ENCODE data around the gene MYO9B.
A peak's percentile ranks its signal among the peaks of the same experiment; 100 is the strongest.
"Not testable (repeated sequence)": the region's sequence is repeated elsewhere in the genome, so short reads cannot be mapped to it uniquely, and the experiment has no call there.

Gene MYO9B

DNA sequence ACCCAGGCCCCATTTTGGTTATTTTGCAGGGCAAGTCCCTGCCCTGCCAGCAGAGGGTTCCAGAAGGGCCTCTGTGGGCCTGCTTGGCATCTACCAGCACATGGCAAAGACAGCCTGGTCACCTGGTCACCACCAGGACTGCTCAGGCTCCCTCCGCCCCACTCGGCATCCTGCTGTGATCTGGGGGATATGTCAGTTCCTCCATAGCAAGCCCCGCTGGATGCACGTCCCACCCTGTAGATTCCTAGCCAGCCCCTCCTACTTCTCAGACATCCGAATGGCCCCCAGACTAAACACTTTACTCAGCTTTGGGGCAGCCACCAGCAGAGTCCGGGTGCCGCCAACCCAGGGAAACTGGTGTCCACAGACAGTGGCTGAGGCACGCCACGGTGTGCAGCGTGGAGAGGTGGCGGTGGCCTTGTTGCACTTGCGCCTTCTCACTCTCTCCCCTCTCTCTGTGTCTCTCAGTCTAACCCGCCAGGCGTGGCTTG, 107.7 kb downstream of the MYO9B start:
- DNase-seq = no peak

DNA sequence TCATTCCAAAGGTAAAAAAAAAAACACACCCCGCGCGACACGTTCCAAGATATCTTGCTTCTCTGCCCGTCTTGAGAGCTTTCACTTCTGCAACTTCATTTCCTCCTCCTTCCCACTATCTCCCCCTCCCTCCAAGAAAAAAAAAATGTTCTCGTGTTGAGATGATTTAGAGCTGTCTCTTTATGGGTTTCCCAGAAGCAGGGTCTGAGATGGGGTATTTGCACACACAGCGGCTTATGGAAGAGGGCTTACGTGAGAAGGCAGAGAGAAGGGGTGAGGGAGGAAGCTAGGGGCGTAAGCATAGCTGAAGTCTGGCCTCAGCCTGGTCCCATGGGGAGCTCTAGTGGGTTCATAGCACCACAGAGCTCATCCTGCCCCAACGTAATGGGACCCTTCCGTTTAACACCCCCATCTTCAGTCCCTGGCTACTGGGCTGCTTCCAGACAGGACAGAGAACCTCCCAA, 108.3 kb downstream of the MYO9B start:
- DNase-seq = peak in 1 of 2 donors; percentile 23

DNA sequence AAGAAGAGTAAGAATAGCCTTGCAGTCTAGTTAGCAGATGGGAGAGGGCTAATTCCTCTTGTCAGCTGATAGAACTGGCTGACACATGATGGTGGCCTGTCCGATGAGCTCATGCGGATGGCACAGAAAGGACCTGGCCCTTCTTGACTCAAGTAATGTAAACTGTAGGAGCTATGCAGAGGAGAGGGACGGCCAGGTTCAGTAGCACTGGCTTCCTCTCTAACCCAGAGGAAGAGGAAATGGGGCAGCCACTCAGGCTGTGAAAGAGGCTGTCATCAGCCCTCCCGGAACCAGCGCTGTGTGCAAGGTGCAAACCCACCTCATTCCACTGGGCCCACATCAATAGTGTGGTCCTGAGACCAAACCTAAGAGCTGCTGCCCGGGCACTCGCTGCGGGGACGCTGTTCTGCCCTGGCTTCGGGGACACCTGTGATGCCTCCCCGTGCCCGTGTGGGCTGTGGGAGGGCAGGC, 108.8 kb downstream of the MYO9B start:
- DNase-seq = peak; percentile 34 to 37

DNA sequence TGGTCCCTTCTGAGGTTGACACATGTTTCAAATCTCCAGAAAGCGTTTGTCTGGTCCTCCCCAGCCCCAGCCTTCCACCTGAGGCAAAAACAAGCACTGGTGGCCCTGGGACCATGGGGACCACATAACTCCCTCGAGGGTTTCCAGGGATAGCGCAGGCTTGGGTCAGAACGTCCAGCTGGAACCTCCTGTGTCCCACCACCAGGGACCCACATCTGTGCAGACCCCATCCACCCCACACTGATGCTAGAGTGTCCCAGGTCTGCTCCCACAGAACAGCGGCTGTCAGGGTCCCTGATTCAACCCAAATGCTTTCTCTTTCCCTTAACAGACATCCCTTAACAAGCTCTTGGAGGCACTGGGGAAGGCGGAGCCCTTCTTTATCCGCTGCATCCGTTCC, 110.0 kb downstream of the MYO9B start:
- no peak for DNase-seq

DNA sequence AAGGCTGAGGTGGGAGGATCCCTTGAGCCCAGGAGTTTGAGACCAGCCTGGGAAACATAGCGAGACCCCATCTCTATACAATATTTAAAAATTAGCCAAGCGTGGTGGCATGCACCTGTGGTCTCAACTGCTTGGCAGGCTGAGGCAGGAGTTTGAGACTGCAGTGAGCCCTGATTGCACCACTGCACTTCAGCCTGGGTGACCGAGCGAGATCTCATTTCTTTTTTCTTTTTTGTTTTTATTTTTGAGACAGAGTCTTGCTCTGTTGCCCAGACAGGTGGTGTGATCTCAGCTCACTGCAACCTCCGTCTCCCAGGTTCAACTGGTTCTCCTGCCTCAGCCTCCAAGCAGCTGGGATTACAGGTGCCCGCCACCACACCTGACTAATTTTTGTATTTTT, 116.2 kb downstream of the MYO9B start:
- not testable (repeated sequence) for DNase-seq

DNA sequence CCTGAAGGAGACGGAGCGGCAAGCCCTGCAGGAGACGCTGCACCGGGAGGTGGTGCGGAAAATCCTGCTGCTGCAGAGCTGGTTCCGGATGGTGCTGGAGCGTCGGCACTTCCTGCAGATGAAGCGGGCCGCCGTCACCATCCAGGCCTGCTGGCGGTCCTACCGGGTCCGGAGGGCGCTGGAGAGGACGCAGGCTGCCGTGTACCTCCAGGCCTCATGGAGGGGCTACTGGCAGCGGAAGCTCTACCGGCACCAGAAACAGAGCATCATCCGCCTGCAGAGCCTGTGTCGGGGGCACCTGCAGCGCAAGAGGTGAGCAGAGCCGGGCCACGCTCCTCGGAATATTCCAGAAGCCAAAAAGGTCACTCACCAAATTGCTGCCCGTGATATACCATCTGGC, 117.2 kb downstream of the MYO9B start:
- no peak for DNase-seq

DNA sequence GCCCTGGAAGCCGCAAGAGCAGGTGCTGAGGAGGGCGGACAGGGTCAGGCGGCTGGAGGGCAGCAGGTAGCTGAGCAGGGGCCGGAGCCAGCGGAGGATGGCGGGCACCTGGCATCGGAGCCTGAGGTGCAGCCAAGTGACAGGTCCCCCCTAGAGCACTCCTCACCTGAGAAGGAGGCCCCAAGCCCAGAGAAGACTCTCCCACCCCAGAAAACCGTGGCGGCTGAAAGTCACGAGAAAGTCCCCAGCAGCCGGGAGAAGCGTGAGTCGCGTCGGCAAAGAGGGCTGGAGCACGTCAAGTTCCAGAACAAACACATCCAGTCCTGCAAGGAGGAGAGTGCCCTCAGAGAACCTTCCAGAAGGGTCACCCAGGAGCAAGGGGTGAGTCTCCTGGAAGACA, 119.0 kb downstream of the MYO9B start:
- DNase-seq = no peak

DNA sequence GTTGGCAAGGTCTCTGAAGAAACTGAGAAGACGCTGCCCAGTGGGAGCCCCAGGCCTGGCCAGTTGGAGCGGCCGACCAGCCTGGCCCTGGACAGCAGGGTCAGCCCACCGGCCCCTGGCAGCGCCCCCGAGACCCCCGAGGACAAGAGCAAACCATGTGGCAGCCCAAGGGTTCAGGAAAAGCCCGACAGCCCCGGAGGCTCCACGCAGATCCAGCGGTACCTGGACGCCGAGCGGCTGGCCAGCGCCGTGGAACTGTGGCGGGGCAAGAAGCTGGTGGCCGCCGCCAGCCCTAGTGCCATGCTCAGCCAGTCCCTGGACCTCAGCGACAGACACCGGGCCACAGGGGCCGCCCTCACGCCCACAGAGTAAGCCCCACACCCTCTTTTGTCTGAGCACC, 119.5 kb downstream of the MYO9B start:
- DNase-seq = no peak

DNA sequence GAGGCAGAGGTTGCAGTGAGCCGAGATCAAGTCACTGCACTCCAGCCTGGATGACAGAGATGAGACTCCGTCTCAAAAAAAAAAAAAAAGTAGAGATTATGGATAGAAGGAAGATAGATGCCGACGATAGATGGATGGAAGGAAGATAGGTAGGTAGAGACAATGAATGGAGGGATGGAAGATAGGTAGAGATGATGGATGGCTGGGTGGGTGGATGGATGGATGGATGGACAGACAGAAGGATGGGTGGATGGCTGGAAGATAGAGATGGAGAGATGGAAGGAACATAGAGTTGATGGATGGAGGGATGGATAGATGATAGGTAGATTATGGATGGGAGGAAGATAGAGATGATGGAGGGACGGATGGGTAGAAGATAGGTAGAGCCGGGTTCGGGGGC, 121.0 kb downstream of the MYO9B start:
- DNase-seq = no peak

DNA sequence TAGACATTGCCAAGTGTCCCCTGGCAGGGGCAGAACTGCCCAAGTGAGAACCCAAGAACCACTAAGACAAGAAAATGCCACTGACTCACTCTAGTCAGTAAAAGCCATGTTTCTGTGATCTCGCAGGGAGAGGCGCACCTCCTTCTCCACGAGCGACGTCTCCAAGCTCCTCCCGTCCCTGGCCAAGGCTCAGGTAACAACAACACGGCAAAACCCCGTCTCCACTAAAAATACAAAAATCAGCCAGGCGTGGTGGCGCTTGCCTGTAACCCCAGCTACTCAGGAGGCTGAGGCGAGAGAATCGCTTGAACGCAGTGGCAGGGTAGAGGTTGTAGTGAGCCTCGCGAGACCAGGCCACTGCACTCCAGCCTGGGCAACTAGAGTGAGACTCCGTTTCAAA, 122.1 kb downstream of the MYO9B start:
- no peak for DNase-seq

DNA sequence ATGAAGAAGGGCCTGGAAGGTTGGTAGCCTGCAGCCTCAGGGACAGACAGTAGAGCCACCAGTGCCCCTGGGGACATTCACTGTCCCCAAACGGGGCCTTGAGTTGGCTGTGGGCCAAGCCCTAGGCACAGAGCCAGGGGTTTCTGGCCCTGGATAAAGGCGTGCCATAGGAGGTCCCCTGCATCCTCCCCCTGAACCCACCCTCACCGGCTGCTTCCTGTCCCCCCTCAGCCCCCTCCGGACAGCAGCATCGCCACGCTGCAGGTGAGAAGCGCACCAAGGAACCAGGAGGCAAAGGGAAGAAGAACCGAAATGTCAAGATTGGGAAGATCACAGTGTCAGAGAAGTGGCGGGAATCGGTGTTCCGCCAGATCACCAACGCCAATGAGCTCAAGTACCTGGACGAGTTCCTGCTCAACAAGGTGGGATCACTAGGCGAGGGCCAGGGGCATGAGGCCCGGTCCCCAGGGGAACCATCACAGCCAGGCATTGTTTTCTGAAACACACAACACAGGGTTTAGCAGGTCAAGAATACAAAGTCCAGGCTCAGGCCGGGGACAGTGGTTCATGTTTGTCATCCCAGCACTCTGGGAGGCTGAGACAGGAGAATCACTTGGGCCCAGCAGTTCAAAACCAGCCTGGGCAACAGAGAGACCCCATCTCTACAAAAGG, 125.0 kb downstream of the MYO9B start:
- DNase-seq = no peak

DNA sequence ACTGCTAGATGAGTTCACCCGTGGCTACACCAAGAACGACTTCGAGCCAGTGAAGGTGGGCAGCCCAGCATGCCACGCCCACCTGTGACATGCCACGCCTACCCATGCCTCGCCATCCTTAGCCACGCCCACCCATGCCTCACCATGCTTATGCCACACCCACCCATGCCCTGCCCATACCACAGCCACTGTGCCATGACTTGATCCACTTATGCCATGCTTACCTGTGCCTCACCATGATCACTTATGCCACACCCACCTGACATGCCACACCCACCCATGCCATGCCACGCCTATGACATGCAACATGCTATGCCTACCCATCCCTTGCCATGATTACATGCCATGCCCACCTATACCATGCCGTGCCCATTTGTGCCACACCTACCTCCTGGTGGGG, 126.7 kb downstream of the MYO9B start:
- DNase-seq = no peak

DNA sequence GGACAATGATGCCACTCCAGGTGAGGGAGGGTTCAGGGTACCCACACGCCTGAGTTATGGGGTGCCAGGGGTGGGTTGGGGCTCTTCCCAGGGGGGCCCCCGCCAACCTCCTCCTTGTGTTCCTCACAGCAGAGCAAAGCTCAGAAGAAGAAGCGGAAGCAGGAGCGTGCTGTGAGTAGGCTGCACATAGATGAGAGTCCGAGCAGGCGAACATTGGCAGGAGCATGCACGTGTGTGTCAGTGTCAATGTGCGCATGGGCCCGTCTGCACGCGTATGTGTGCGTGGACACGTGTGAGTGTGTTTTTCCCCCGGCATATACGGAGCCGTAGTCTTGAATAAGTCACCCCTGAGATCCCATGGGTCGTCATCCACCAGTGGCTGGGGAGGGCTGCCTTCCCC, 127.1 kb downstream of the MYO9B start:
- DNase-seq = no peak

DNA sequence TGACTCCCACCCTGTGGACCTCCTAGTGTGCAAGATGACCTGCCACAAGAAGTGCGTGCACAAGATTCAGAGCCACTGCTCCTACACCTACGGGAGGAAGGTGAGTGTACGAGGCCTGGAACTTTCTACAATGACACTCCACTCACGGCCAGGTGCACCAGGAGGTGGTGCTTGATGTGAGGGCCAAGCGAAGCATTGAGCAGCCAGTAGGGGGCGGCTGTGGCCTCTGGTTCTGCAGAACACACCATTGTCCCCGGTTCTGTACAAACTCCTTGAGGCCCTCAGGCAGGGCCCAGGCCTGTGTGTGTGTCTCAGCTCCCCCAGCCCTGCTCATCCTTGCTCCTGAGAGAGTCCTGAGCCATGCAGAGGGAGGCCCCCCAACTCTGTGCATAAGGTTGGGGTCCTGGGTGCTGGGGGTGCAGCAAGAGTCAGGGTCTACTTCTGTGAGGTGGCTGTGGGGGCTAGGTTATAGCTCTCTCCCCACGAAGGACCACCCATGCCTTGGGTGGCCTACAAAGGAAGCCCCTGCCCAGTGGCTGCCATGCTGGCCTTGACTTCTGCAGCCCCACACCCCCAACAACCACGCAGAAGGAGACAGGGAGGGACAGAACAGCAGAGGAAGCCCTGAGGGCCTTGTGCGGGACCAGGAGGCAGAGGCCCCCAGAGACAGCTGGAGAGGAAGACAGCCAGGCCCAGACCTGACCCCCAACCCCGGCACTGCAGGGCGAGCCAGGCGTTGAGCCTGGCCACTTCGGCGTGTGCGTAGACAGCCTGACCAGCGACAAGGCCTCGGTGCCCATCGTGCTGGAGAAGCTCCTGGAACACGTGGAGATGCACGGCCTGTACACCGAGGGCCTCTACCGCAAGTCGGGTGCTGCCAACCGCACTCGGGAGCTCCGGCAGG, 129.9 kb downstream of the MYO9B start:
- peak; percentile 60 to 66 for DNase-seq

DNA sequence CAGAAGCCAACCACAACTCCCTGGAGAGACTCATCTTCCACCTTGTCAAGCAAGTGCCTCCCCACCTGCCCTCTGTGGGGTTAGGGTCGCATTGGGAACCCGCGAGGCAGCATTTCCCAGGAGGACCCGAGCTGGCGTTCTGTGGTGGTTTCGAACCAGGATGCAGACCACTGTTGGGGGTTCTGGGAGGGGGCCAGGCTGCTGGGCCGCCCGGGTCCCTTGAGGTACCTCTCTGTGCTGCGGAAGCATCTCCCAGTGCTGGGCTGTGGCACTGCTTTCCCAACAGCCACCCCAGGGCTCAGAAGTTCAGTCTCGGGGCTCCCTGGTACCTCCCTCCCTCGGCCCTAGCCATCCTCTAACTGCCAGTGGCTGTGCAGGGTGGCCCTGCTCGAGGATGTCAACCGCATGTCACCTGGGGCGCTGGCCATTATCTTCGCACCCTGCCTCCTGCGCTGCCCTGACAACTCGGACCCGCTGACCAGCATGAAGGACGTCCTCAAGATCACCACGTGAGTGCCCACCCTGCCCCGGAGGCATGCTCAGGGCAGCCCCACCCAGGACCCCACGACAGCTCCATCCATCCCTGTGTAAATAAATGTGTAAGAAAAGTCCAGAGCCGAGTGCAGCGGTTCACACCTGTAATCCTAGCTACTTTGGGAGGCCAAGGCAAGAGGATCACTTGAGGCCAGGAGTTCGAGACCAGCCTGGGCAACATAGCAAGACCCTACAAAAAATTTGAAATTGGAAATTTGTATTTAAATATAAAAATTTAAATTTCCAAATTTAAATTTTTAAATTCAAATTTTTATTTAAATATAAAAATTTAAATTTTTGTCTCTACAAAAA, 131.4 kb downstream of the MYO9B start:
- DNase-seq = no peak

DNA sequence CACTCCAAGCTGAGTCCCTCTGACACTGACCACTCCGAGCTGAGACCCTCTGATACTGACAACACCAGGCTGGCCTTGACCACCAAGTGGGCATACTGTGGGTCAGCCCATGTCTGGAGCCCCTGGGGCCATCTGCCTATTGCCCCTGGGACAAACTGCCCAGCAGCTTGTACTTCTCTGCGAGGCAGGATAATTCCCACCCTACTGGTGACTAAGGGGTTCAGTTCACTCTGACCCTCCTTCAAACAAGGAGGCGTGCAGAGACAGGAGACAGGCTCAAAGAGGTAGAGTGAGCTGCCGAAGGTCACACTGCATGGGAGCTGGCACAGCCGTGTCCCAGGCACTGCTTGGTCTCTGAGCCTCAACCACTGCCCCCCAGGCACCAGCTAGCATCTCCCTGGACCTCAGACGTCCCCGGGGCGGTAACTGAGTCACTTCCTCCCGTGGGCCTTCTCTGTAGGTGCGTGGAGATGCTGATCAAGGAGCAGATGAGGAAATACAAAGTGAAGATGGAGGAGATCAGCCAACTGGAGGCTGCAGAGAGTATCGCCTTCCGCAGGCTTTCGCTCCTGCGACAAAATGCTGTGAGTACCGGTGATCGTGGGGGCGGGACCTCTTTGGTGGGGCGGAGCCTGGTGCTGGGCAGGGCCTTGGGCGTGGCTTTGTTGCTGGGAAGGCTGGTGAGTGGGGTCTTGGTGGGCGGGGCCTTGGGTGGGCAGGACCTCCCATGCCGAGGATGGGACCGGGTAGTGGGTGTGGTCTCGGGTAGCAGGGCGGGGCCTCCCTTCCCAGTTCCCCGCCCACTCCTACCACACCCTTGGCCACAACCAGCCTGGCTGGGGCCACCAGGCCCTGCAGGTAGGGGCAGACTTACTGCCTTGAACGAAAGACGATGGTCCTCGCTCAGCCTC, 133.8 kb downstream of the MYO9B start:
- DNase-seq = peak in 1 of 2 donors; percentile 31

DNA sequence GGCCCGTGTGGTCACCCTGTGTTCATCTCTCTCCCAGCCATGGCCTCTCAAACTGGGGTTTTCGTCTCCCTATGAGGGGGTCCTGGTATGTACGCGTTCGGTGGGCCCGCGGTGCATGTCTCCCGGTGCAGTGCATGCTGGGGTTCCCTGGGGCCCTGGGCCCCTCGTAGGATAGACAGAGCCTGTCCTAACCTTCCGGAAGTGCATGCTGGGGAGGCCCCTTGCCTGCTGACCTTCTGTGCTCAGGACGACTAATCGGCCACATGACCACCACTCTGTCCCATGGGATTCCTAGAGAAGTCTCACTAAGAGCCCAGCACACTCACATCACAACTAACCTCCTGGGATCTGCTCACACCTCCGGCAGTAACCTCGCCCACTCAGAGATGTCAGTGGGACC, 134.7 kb downstream of the MYO9B start:
- DNase-seq = no peak

DNA sequence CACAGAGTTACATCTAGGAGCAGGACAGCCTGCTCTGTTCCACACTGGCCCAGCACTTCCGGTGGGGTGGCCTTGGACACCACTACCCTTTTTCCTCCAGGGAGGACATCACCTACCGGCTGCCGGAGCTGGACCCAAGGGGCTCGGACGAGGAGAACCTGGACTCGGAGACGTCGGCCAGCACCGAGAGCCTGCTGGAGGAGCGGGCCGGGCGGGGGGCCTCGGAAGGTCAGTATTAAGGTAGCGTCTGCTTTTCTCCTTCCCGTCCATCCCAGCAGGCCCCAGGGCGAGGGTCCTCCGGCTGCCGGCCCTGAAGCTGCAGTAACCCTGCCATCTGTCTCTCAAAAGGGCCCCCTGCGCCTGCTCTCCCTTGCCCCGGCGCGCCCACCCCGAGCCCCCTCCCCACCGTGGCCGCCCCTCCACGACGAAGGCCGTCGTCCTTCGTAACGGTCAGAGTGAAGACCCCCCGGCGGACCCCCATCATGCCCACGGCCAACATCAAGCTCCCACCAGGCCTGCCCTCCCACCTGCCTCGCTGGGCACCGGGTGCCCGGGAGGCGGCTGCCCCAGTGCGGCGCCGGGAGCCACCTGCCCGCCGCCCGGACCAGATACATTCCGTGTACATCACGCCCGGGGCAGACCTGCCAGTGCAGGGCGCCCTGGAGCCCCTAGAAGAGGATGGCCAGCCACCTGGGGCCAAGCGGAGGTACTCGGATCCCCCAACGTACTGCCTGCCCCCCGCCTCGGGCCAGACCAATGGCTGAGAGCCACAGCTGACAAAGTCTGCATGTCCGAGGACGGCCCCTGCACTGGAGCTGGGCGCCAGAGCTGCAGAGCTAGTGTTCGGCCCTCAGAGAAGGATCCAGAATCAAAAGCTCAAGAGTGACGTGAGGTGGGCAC, 136.2 kb downstream of the MYO9B start:
- DNase-seq = no peak

DNA sequence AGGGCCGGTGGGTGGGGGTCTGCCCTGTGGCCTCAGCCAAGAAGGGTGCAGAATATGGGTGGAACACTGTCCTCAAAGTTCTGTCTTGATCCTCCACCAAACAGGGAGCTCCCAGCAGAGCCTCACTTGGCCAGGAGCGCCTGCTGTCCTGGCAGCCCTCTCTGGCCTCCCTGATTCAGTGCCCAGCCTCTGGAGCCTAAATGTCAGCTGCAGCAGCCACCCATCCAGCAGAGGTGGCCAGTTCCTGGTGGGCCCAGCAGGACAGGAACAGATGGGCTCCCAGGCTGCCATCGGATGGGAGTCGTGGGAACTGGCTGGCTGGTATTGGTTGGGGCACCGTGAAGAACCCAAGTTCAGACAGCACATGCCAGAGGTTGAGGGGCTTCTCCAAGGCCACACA, 137.8 kb downstream of the MYO9B start:
- no peak for DNase-seq

DNA sequence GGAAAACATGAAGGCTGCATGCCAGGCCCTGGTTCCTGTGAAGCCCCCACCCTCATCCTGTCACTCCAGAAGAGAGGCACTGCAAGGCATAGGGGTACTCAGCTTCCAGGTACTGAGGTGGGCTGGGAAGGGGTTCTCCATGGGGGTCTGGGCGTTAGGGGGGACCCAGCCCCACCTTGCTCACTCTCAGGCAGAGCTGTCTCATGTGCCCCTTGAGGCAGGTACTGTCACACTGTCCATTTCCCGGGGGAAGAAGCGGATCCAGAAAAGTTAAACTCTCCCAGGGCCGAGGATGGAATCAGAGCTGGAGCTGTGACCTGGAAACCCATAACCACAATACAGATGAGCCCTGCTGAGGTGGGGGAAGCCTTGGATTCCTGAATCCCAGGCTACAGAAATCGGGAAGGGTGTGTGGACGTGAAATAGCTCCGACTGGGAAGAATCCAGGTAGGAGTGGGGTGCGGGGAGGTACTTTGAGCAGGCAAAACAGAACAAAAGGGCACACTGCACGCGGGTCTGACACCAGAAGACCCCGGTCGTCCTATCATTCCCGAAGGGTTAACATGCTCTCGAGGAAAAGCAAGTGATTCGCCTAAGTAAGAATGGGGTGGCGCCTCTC, 139.0 kb downstream of the MYO9B start:
- no peak for DNase-seq
